Measurements from ENCODE around the gene BPIFA1. TPM values are rescaled to one million over a fixed set of nuclear protein-coding genes. Genes with fewer than 3 reads are reported as not detected.

Gene BPIFA1
- total RNA-seq, 1 donor from 2014 or later: not detected

- intact Hi-C loops (cut with DNase I): no loop called here
- ATAC-seq (ENCODE audit: poor library complexity) (no peak), DNase-seq (no peak)
These were observed 2.2 kb downstream of the BPIFA1 start for GRCh38 chr20:33237989-33238388.

- intact Hi-C loops (cut with DNase I): no loop called here
- ATAC-seq (ENCODE audit: poor library complexity): no peak
- DNase-seq: no peak
These were observed 3.6 kb downstream of the BPIFA1 start for GRCh38 chr20:33239418-33239817.

GRCh38 chr20:33239979-33240736 is 4.4 kb downstream of the BPIFA1 start:
- ATAC-seq (ENCODE audit: poor library complexity) (no peak), DNase-seq (no peak)
- intact Hi-C loops (cut with DNase I): no loop called here

GRCh38 chr20:33240923-33241322 is 5.1 kb downstream of the BPIFA1 start:
- ATAC-seq (ENCODE audit: poor library complexity) (no peak), DNase-seq (no peak)
- intact Hi-C loops (cut with DNase I): no loop called here

- no peak for ATAC-seq (ENCODE audit: poor library complexity)
- intact Hi-C loops (cut with DNase I): no loop called here
- DNase-seq: no peak
These were observed 6.7 kb downstream of the BPIFA1 start for GRCh38 chr20:33242319-33243100.

- DNase-seq (no peak), ATAC-seq (ENCODE audit: poor library complexity) (no peak)
- intact Hi-C loops (cut with DNase I): no loop called here
These were observed 10.3 kb downstream of the BPIFA1 start for GRCh38 chr20:33246077-33246476.

- ATAC-seq (ENCODE audit: poor library complexity): no peak
- intact Hi-C loops (cut with DNase I): no loop called here
These were observed 13.7 kb downstream of the BPIFA1 start for GRCh38 chr20:33249456-33249855.

GRCh38 chr20:33250666-33251065 is 14.9 kb downstream of the BPIFA1 start:
- DNase-seq (no peak), ATAC-seq (ENCODE audit: poor library complexity) (no peak)
- intact Hi-C loops (cut with DNase I): no loop called here

More at GRCh38 chr20:33249456-33249855, 13.7 kb downstream of the BPIFA1 start:
- DNase-seq: no peak

- intact Hi-C loops (cut with DNase I): no loop called here
- ATAC-seq (ENCODE audit: poor library complexity): no peak
- DNase-seq: no peak
These were observed 15.7 kb downstream of the BPIFA1 start for GRCh38 chr20:33251496-33251895.

- intact Hi-C loops (cut with DNase I): no loop called here
- ATAC-seq (ENCODE audit: poor library complexity) (no peak), DNase-seq (no peak)
These were observed 16.7 kb downstream of the BPIFA1 start for GRCh38 chr20:33252460-33252859.

- ATAC-seq (ENCODE audit: poor library complexity): no peak
- intact Hi-C loops (cut with DNase I): no loop called here
- DNase-seq: no peak
These were observed 19.2 kb downstream of the BPIFA1 start for GRCh38 chr20:33255005-33255404.

GRCh38 chr20:33257237-33257636 is 21.4 kb downstream of the BPIFA1 start:
- DNase-seq (no peak), ATAC-seq (ENCODE audit: poor library complexity) (no peak)
- intact Hi-C loops (cut with DNase I): no loop called here

- intact Hi-C loops (cut with DNase I): no loop called here
- ATAC-seq (ENCODE audit: poor library complexity): no peak
- DNase-seq: no peak
These were observed 23.6 kb downstream of the BPIFA1 start for GRCh38 chr20:33259371-33259770.

GRCh38 chr20:33261465-33261864 is 25.7 kb downstream of the BPIFA1 start:
- no peak for ATAC-seq (ENCODE audit: poor library complexity)
- DNase-seq: no peak
- intact Hi-C loops (cut with DNase I): no loop called here

- ATAC-seq (ENCODE audit: poor library complexity): no peak
- no peak for DNase-seq
These were observed 26.9 kb downstream of the BPIFA1 start for GRCh38 chr20:33262658-33263065.

GRCh38 chr20:33263784-33264183 is 28.0 kb downstream of the BPIFA1 start:
- intact Hi-C loops (cut with DNase I): no loop called here
- DNase-seq (no peak), ATAC-seq (ENCODE audit: poor library complexity) (no peak)

More at GRCh38 chr20:33262658-33263065, 26.9 kb downstream of the BPIFA1 start:
- intact Hi-C loops (cut with DNase I): no loop called here

- intact Hi-C loops (cut with DNase I): no loop called here
- ATAC-seq (ENCODE audit: poor library complexity) (no peak), DNase-seq (no peak)
These were observed 31.9 kb downstream of the BPIFA1 start for GRCh38 chr20:33267701-33268100.

GRCh38 chr20:33272155-33272873 is 36.5 kb downstream of the BPIFA1 start:
- intact Hi-C loops (cut with DNase I): no loop called here
- ATAC-seq (ENCODE audit: poor library complexity): no peak

GRCh38 chr20:33273117-33273851 is 37.5 kb downstream of the BPIFA1 start:
- DNase-seq (no peak), ATAC-seq (ENCODE audit: poor library complexity) (no peak)
- intact Hi-C loops (cut with DNase I): no loop called here

More at GRCh38 chr20:33272155-33272873, 36.5 kb downstream of the BPIFA1 start:
- no peak for DNase-seq
